ENCODE data around the gene FBXO5.

FBXO5 gene

DNA sequence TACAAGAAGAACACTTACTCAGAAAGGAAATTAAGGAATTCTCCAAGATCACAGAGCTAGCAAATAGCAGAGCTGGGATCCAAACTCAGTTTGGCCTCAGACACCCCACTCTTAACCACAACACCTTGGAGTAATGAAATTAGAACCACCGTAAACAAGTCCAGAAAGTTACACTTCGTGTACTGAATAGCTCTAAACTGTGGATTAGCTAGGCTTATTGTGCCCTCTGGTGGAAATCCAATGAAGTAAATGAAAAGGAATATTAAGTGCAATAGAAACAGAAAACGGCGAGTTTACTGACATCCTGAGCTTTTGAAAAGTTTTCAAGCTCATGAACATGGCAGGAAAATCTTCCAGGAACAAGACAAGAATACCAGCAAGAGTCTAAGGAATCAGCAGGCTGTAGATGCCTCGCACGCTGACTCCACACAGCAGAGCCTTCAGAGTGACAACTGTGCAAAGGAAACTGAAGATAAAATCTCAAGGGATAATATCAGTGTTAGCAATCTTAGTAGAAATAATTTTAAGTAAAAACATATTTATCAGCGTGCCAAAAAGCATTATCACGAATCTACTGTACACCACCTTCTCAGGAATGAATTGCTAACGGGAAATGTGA, 34.6 kb downstream of the FBXO5 start:
- DNase-seq: peak; percentile 49

DNA sequence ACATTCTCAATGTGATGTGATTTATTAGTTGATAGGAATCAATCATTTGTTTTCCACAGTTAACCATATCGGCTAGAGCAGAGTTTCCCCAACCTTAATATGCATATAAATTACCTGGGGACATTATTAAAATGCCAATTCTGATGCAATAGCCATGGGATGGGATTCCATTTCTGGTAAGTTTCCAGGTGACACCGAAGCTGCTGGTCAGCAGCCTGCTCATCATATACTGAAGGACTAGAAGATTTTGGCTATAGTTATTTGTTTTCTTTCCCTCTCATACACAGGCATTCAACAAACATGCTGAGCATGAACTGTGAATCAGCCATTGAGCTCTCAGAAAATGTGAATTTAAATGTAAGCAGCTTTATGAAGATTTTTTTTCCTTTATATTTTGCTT, 35.8 kb downstream of the FBXO5 start:
- no peak for DNase-seq

DNA sequence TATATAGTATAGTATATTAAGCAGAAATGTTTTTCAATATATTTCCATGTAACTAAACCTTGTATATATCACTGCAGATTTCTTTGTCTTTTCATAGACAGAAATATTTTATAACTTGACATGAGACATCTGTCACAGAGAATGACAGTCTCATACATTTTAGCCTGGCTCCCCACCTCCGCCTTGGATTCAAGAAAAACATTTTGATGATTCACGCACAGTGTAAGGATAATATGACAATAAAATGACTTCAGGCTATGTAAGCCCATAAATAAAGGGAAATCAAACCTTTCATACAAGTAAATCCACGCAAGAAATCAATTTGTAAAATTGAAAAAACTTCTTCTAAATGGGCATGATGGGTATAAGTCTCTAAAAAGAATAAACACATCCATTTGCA, 36.4 kb downstream of the FBXO5 start:
- DNase-seq: no peak

DNA sequence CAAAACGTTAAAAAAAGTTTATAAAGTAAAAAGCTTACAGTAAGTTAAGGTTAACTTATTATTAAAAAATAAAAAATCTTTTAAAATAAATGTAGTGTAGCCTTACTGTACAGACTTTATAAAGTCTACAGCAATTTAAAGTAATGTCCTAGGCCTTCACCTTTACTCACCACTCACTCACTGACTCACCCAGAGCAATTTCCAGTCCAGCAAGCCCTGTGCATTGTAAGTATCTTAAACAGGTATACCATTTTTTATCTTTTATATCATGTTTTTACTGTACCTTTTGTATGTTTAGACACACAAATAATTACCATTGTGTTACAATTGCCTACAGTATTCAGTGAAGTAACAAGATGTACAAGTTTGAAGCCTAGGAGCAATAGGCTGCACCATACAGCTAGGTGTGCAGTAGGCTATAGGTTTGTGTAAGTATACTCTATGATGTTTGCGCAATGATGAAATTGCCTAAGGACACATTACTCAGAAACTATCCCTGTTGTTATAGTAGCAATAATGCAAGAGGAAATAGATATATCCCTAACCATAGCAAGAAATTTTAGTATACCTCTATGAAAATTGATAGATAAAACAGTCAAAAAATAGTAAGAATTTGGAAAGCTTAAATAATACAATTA, 39.5 kb downstream of the FBXO5 start:
- DNase-seq: no peak

DNA sequence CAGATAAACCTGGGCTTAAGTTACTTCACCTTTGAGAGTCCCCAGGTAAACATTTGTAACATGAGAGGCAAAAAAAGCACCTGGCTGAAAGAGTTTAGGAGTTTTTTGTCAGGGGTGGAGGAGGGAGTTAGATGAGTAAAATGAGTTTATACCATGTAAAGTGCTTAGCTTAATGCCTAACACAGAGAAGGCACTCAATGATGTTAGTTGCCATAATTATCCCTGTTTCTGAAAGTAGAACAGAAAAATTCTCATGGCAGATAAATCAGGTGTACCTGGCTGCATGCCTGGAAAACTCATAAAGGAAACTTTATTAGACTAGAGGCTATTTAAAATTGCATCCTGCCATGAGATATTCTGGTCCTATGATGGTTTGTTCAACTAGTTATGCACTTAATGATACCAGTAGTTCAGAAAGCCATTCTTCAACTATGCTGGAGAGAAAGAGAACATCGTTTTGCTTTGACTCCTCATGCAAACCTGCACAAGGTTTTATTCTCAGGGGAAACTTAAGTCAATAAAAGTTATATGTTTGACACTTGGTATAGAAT, 40.4 kb downstream of the FBXO5 start:
- no peak for DNase-seq

DNA sequence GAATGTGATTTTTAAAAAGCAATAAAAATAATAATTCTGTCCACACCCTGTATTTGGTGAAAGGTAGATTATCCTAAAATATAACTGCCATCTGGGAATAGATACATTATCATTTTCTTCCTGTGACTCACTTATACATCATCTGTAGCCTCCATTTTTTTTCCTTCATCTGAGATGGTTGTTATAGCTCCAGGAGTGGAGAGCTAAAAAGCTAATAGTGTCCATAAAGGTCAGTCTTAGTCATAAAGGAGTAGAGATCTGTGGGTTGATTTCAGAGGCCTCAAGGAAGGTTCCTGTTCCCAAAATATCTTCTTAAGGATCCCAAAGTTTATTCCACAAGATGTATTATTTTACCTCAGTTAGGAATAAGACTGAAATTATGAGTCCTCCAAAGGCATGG, 41.1 kb downstream of the FBXO5 start:
- DNase-seq: peak; percentile 21

DNA sequence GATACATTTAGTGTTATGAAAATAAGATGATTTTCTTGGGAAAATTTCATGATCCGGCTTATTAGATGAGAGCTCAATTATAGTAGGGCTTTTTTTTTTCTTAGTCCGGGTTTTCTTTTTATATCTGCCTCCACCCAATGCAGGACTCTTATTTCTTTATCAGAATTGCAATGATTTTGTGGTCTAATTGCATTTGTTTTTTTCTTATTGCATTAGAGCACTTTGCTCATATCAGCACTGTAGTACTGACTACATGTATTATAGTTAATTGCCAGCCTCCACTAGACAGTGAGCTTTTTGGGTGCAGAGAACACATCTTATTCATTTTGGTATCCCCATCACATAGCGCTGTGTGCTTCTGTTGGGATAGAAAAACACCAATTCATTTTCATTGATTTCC, 50.0 kb downstream of the FBXO5 start:
- no peak for DNase-seq

DNA sequence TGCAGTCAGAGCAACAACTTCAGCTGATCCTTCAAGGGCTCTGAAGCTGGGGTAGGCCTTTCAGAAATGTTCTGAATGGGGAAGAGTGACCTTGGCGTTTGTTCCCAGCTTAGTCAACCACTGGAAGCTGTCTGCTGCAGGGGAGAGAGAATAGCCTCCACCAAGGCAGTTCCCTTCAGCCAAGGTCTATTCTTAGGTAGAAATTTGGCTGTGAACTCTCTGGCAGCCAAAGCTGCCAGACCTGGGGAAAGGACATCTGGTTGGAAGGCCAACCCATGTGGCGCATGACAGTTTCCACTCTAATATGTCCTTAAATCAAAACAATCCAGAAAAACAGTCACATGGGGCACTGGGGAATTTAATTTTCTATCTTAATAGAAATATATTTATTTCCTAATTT, 60.1 kb downstream of the FBXO5 start:
- DNase-seq: no peak

All from fibroblast of skin of right biceps (primary cell).